Measurements from ENCODE around the gene CKS2. TPM values are rescaled to one million over a fixed set of nuclear protein-coding genes. Genes with fewer than 3 reads are reported as not detected.

Gene CKS2
- total and polyA plus RNA-seq, 2 of the 8 experiments (the other 6 are each of a cell fraction or from before 2014, with no cell fraction given) = 337 to 689 TPM

- H2BK12ac ChIP-seq (ENCODE audit: low read depth, low read length) = no peak overlapping the region
- no peaks in the 10 kb centered on the region for H3K36me3 ChIP-seq (ENCODE audit: control insufficient read depth in 2 of 4, insufficient read depth in 4 of 4, low read length in 3 of 4)
- H3K23ac ChIP-seq (ENCODE audit: insufficient read length) = no peak overlapping the region
- H2AK5ac ChIP-seq (ENCODE audit: low read depth, low read length) = no peak overlapping the region
- no peak overlapping the region for H2BK5ac ChIP-seq (ENCODE audit: low read depth, low read length)
- no peak overlapping the region for H3K4me3 ChIP-seq (ENCODE audit: extremely low read depth in 1 of 4, insufficient read depth in 2 of 4, low read depth in 3 of 4, low read length in 4 of 4)
- POLR2A ChIA-PET (ENCODE audit: partially characterized antibody) = interaction anchor here (0.6 to 1.7 kb wide), 2 partner anchors 18 to 33 kb away, joined by 3 to 4 read pairs; no protein-coding TSS in a partner anchor
- no peak overlapping the region for H3K14ac ChIP-seq (ENCODE audit: insufficient read length)
- H4K8ac ChIP-seq (ENCODE audit: extremely low read depth, insufficient read depth, low read length) = no peak overlapping the region
- no peak overlapping the region for H3K27ac ChIP-seq (ENCODE audit: low read depth, low read length)
- H3K9ac ChIP-seq (replicated peaks in 1 of 4; ENCODE audit: extremely low read depth in 1 of 4, low read depth in 3 of 4, low read length in 3 of 4) = no peak overlapping the region
- no peak overlapping the region for H2BK120ac ChIP-seq (replicated peaks; ENCODE audit: low read depth, low read length)
- H3K79me2 ChIP-seq (ENCODE audit: control insufficient read depth in 1 of 2, insufficient read depth in 2 of 2, low read length in 2 of 2) = no peaks in the 10 kb centered on the region
- no peak overlapping the region for H4K5ac ChIP-seq (ENCODE audit: insufficient read length, low read depth, low read length)
- FAIRE-seq (no peak), DNase-seq (ENCODE audit: low read depth in 1 of 2, low spot score in 2 of 2) (no peak)
- H3K4me2 ChIP-seq (ENCODE audit: insufficient read depth in 1 of 2, low read depth in 2 of 2, low read length in 2 of 2) = no peak overlapping the region
- TF ChIP-seq GTF2F1 (IDR thresholded peaks at IDR 0.05; ENCODE audit: borderline replicate concordance, low read depth, low read length) = no peak
- no peak for TF ChIP-seq JUND (IDR thresholded peaks at IDR 0.05; ENCODE audit: low read length)
- no peak for TF ChIP-seq TEAD4 (IDR thresholded peaks at IDR 0.05; ENCODE audit: low read depth, low read length)
- no peak for TF ChIP-seq SP4 (IDR thresholded peaks at IDR 0.05; ENCODE audit: low read length)
- no peak for TF ChIP-seq POLR2AphosphoS5 (IDR thresholded peaks at IDR 0.05; ENCODE audit: low read depth, low read length)
- no peak for TF ChIP-seq KDM4A (IDR thresholded peaks at IDR 0.05; ENCODE audit: low read depth, low read length, severe bottlenecking)
- no peak for TF ChIP-seq SIRT6 (IDR thresholded peaks at IDR 0.05; ENCODE audit: low read length)
- TF ChIP-seq SP2 (IDR thresholded peaks at IDR 0.05; ENCODE audit: low read length) = no peak
- no peak for TF ChIP-seq YY1 (IDR thresholded peaks at IDR 0.05; ENCODE audit: low read depth, low read length)
- no peak for TF ChIP-seq SRF (IDR thresholded peaks at IDR 0.05; ENCODE audit: low read depth, low read length)
- TF ChIP-seq SIX5 (IDR thresholded peaks at IDR 0.05; ENCODE audit: low read depth, low read length) = no peak
- TF ChIP-seq GABPA (IDR thresholded peaks at IDR 0.05; ENCODE audit: borderline replicate concordance, insufficient read depth, low read length) = no peak
- no peak for TF ChIP-seq ZNF274 (IDR thresholded peaks at IDR 0.05; ENCODE audit: borderline replicate concordance, extremely low read depth, low read length)
- no peak for TF ChIP-seq PHF8 (conservative IDR thresholded peaks at IDR 0.05; ENCODE audit: low read depth, low read length)
- H2BK15ac ChIP-seq (ENCODE audit: low read length) = no peak overlapping the region
- no peak overlapping the region for H3K4ac ChIP-seq (replicated peaks; ENCODE audit: insufficient read length, low read depth, low read length)
- H3K79me1 ChIP-seq (ENCODE audit: low read depth, low read length) = no peaks in the 10 kb centered on the region; the same call in 1 of the 2 replicates
- H3K27me3 ChIP-seq (replicated peaks in 1 of 4; ENCODE audit: control insufficient read depth in 3 of 4, extremely low read depth in 1 of 4, insufficient read depth in 3 of 4, low read length in 3 of 4) = no peaks in the 10 kb centered on the region
- H4K20me1 ChIP-seq (replicated peaks in 1 of 2; ENCODE audit: control insufficient read depth in 1 of 2, insufficient read depth in 2 of 2, low read length in 2 of 2) = no peaks in the 10 kb centered on the region
- no peaks in the 10 kb centered on the region for H3K4me1 ChIP-seq (replicated peaks in 1 of 4; ENCODE audit: control insufficient read depth in 3 of 4, insufficient read depth in 4 of 4, low read length in 3 of 4)
- H3K23me2 ChIP-seq (ENCODE audit: low read depth, low read length) = no peaks in the 10 kb centered on the region
- no peak overlapping the region for H4K91ac ChIP-seq (replicated peaks; ENCODE audit: insufficient read length, low read length)
- no peak overlapping the region for H2BK20ac ChIP-seq (ENCODE audit: low read length)
- H3K9me3 ChIP-seq (ENCODE audit: insufficient read depth in 2 of 2, low read depth in 1 of 2, low read length in 1 of 2) = peaks cover 3 to 26% of the 10 kb centered on the region in 2 experiments; a peak in 3 of 4 replicates
- H3K56ac ChIP-seq (replicated peaks; ENCODE audit: insufficient read length, low read depth, low read length) = no peak overlapping the region
- CTCF ChIA-PET (ENCODE audit: partially characterized antibody) = interaction anchor here (1.3 to 1.9 kb wide), 2 partner anchors 54 to 106 kb away, joined by 3 to 6 read pairs; no protein-coding TSS in a partner anchor
- H2AFZ ChIP-seq (ENCODE audit: low read length) = no peak overlapping the region
- no peak overlapping the region for H3K18ac ChIP-seq (ENCODE audit: extremely low read depth, low read length)
Measured at GRCh38 chr9:89277454-89277853, 33.5 kb upstream of the CKS2 start.

Data from H1 (cell line).